ENCODE measurements around the gene SLC6A17.

The SLC6A17 gene

DNA sequence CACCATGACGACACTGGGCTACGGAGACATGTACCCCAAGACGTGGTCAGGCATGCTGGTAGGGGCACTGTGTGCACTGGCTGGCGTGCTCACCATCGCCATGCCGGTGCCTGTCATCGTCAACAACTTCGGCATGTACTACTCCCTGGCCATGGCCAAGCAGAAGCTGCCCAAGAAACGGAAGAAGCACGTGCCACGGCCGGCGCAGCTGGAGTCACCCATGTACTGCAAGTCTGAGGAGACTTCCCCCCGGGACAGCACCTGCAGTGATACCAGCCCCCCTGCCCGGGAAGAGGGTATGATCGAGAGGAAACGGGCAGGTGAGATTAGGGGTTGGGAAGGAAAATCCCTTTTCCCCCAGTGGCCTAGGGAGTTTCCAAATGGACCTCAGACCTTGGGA is 73.3 kb downstream of the SLC6A17 start:
- no peak for DNase-seq

GRCh38 chr1:110224240-110224995 is 74.1 kb downstream of the SLC6A17 start:
- DNase-seq, result no peak

DNA sequence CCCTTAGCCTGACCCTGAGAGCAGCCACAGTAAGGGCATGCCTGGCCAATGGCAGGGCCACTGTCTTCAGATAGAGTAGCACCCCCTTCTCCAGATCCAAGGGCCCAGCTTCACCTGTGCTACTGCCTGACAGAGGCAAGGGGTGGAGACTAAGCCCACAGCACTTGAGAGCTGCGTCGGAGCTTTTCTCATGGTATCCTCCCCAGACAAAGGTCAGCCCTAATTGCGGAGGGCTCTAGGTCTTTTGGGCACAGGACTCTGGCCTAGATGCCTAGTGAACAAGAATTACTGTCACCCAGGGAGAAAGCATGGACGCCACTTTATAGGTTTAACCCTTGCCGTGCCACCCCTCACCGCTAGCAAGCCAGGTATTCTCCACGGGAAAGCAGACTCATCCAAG is 74.9 kb downstream of the SLC6A17 start:
- no peak for DNase-seq

GRCh38 chr1:110225756-110226404 is 75.6 kb downstream of the SLC6A17 start:
- no peak for DNase-seq

- DNase-seq, result no peak
Measured at GRCh38 chr1:110227774-110228173, 77.5 kb downstream of the SLC6A17 start.

GRCh38 chr1:110228381-110228780 is 78.1 kb downstream of the SLC6A17 start:
- no peak for DNase-seq

- DNase-seq, result no peak
Measured at GRCh38 chr1:110228869-110229268, 78.6 kb downstream of the SLC6A17 start.

GRCh38 chr1:110229348-110230001 is 79.2 kb downstream of the SLC6A17 start:
- no peak for DNase-seq

GRCh38 chr1:110230381-110231199 is 80.3 kb downstream of the SLC6A17 start:
- no peak for DNase-seq

GRCh38 chr1:110233861-110234260 is 83.6 kb downstream of the SLC6A17 start:
- DNase-seq, result no peak

GRCh38 chr1:110234691-110235090 is 84.4 kb downstream of the SLC6A17 start:
- DNase-seq, result no peak

DNA sequence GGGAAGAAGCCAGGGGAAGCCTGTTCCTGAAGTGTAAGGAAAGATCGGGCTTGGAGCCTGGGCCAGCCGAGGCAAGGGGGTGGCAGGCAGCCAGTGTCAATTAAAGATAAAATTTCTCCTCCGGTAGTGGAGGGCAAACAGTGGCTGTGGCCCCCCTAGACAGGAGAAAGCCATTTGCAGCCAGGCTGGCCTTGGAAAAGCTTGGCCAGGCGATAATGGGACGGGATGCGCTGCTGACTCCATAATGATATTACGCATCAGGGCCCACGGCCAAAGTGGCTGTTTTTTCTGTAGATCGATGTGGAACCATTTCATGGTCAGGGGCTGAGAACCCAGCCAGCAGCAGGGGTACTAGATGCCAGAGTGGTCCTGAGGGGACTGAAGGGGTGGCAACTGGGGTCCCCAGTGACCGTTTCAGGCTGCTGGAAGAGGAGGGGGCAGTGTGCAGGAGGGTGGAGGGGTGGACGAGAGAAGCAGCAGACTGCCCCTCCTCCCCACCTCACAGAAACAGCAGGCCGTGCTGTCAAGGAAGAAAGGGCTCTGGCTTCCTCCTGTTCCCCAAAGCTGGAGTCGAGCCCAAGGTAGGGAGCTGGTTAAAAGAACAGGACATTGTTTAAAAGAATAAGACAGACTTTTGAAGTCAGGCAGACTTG is 85.0 kb downstream of the SLC6A17 start:
- no peak for DNase-seq

DNA sequence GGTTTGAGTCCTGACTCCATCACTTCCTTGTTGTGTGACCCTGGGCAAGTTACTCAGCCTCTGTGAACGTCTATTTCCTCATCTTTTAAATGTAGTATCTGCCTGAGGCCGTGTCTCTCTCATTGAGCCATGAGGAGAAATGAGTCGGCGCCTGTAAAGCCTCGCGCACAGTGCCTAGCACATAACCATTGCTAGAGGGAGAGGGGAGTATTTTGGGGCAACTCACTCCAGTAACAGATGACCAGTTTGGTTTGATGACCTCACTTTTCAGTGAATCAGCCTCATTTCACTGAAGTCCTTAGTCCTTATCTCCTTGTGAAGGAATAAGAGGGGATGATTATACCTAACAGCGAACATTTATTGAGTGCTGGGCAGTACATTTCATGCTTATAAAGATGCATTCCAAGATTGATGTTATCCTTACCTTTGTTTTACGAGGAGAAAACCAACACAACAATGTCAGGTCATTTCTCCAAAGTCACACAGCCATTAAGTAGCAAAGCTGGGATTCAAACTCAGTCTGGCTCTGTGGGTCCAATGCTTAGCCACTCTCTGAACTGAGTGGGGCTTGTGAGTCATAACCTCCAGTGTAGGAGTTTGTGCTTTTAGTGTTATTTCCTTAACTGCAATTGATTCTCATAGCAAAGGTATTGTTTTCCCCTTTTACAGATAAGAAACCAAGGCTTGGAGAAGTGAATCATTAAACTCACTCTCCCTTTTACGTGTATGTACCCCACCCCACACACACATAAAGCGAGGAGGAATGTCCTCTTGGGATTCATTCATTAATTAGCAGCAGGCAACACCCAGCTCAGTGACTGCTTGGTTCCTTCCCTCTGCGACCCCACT is 85.8 kb downstream of the SLC6A17 start:
- DNase-seq, result peak; percentile 83

DNA sequence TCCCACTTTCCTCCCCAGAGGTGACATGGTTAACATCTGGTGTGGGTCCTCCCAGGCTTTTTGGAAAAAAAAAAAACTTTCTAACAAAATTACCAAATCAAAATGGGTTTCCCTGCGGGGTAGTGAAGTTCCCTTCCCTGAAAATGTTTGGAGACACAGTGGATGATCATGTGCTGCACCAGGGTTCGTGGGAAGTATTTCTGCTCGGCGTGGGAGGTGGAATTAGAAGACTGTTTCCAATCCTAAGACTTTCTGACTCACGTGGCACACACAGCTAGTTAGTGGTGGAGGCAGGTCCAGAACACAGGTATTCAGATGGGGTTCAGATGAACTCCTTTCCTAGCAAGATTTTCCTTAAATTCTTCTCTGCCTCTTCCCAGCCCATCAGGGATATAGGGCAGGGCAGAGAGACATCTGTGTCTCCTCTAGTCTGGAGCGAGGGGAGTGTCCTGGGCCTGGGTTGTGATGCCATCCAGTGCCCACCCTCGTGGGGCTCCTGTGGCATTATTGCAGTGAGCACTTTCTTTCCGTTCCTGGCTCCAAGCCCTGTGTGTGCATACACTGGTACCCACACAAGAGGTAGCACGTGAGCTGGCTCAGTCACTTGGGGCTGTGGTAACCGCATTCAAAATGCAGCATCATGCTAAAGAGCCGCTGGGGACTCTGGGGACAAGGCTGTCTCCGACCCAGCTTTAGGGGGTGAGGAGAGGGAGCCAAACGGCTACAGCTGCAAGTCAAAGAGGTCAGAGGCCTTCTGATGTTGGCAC is 87.3 kb downstream of the SLC6A17 start:
- peak; percentile 21 for DNase-seq

- DNase-seq, result peak; percentile 30
Measured at GRCh38 chr1:110239441-110240430, 89.4 kb downstream of the SLC6A17 start.

- DNase-seq, result no peak
Measured at GRCh38 chr1:110240476-110241210, 90.3 kb downstream of the SLC6A17 start.

DNA sequence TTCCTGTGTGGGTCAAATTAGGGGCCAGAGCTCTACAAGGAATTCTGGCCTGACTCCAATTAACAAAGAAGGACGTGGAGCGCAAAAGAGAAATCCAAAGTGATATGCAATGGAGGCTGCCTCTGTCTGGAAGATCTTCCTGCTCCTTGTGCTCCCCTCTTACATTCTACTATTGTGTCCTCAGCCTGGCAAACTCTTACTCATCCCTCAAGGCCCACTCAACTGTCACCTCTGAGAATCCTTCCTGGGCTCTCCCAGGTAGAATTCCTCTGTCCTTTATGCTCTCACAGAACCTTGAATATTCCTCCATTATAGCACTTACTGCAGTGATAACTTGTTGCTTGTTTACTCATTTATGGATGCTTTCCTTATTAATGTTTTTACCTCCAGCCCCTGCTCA is 91.2 kb downstream of the SLC6A17 start:
- no peak for DNase-seq

GRCh38 chr1:110242062-110242461 is 91.8 kb downstream of the SLC6A17 start:
- DNase-seq, result no peak

- DNase-seq, result no peak
Measured at GRCh38 chr1:110242731-110243130, 92.4 kb downstream of the SLC6A17 start.

Data from suppressor macrophage treated with lipopolysaccharide for 4 hours (primary cell).